ENCODE results near the gene AGAP1.

DNA sequence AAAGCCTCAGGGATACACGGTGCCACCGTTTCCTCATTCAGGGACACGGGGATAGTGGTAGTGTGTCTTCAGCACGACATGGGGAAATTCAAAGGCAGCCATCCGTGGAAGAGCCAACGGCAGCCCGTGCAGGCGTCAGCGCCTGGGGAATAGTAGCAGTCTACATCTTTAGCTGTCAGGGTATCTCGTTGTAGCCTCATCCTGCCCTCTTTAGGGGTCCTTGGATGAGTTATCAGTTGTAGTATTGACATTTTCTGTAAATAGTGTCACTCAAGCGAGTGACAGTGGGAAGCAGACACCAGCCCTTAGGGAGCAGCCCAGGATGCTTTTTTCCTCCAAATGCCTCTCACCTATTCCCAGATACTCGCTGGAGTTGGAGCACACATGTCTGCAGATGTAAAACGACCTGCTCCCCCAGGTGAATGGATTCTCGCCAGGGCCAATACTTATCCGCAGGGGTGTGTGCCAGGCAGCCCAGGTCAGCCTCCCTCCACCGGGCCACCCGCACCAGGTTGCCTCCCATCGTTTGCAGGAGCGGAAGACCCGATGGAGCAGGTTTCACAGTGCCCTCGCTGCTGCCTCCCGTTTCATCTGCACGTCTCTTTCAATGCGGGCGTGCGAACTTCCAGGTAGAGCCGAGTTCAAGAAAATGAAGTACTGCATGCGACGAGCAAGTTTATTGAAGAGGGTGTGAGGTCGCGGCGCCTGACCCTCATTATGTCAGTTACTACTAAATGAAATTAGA is 41.0 kb downstream of the AGAP1 start:
- no peak for TF ChIP-seq POLR2A (IDR thresholded peaks at IDR 0.05)
- TF ChIP-seq, protein P1, sequence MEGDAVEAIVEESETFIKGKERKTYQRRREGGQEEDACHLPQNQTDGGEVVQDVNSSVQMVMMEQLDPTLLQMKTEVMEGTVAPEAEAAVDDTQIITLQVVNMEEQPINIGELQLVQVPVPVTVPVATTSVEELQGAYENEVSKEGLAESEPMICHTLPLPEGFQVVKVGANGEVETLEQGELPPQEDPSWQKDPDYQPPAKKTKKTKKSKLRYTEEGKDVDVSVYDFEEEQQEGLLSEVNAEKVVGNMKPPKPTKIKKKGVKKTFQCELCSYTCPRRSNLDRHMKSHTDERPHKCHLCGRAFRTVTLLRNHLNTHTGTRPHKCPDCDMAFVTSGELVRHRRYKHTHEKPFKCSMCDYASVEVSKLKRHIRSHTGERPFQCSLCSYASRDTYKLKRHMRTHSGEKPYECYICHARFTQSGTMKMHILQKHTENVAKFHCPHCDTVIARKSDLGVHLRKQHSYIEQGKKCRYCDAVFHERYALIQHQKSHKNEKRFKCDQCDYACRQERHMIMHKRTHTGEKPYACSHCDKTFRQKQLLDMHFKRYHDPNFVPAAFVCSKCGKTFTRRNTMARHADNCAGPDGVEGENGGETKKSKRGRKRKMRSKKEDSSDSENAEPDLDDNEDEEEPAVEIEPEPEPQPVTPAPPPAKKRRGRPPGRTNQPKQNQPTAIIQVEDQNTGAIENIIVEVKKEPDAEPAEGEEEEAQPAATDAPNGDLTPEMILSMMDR (IDR thresholded peaks at IDR 0.05): no peak
